Loucy (cell line): ENCODE data around the gene ZNF555.
"Not testable (repeated sequence)": the region's sequence is repeated elsewhere in the genome, so short reads cannot be mapped to it uniquely, and the experiment has no call there.

ENCODE experiments used
- H2AFZ ChIP-seq: fragments of 200-600 bp; sonication (generic); 2 replicates; pipeline ENCODE4 v1.6.0; 2016; ENCODE audit warnings: antibody characterized with exemption, mild to moderate bottlenecking, low read length, moderate library complexity
- H3F3A ChIP-seq: fragments of 200-600 bp; 2 replicates; pipeline ENCODE4 v1.6.0; 2016; ENCODE audit warnings: antibody characterized with exemption, low read depth, mild to moderate bottlenecking
- H3K27me3 ChIP-seq: fragments of 200-600 bp; sonication (generic); 2 replicates; pipeline ENCODE4 v1.6.1; 2014; ENCODE audit warnings: low read length, mild to moderate bottlenecking; ENCODE audit not compliant: insufficient read depth, poor library complexity, severe bottlenecking
- H3K36me3 ChIP-seq: fragments of 200-600 bp; sonication (generic); 2 replicates; pipeline ENCODE4 v1.6.1; 2016; ENCODE audit warnings: low read length; ENCODE audit not compliant: insufficient read depth
- H3K4me1 ChIP-seq: fragments of 200-600 bp; sonication (generic); 2 replicates; pipeline ENCODE4 v1.5.1; 2014; ENCODE audit warnings: low read length, mild to moderate bottlenecking; ENCODE audit not compliant: insufficient read depth, poor library complexity, severe bottlenecking
- H3K4me2 ChIP-seq: fragments of 200-600 bp; sonication (generic); 2 replicates; pipeline ENCODE4 v1.6.0; 2014; ENCODE audit warnings: antibody characterized with exemption, low read length, low read depth, mild to moderate bottlenecking; ENCODE audit not compliant: poor library complexity, severe bottlenecking
- H3K4me3 ChIP-seq: fragments of 200-600 bp; sonication (generic); 2 replicates; pipeline ENCODE4 v1.5.1; 2014; ENCODE audit warnings: low read length, mild to moderate bottlenecking, mixed read lengths; ENCODE audit not compliant: poor library complexity, severe bottlenecking
- H3K79me2 ChIP-seq: fragments of 200-600 bp; sonication (generic); 2 replicates; pipeline ENCODE4 v1.6.1; 2014; ENCODE audit warnings: low read length; ENCODE audit not compliant: insufficient read depth
- H3K9ac ChIP-seq: fragments of 200-600 bp; sonication (generic); 2 replicates; pipeline ENCODE4 v1.6.0; 2014; ENCODE audit warnings: mild to moderate bottlenecking, low read depth, low read length, moderate library complexity; ENCODE audit not compliant: poor library complexity, severe bottlenecking
- H3K9me2 ChIP-seq: fragments of 200-600 bp; sonication (generic); replicated peaks from 2 replicates; pipeline ENCODE4 v1.6.1; 2016; ENCODE audit warnings: low read depth, low read length, mixed read lengths
- H3K9me3 ChIP-seq: fragments of 200-600 bp; sonication (generic); 2 replicates; pipeline ENCODE4 v1.6.1; 2014; ENCODE audit warnings: mild to moderate bottlenecking, antibody characterized with exemption, low read length, low read depth; ENCODE audit not compliant: insufficient read depth
- H4K20me1 ChIP-seq: fragments of 200-600 bp; sonication (generic); 2 replicates; pipeline ENCODE4 v1.6.0; 2014; ENCODE audit warnings: antibody characterized with exemption, low read length, mild to moderate bottlenecking; ENCODE audit not compliant: insufficient read depth, poor library complexity, severe bottlenecking
- EZH2phosphoT487 ChIP-seq: fragments of 200-600 bp; IDR thresholded peaks from 2 replicates; pipeline ENCODE4 v1.6.1; 2018; ENCODE audit warnings: antibody characterized with exemption, mild to moderate bottlenecking, moderate library complexity, borderline replicate concordance
- TF ChIP-seq, protein P1 (sequence below): fragments of 200-600 bp; sonication (generic); conservative IDR thresholded peaks from 2 replicates; pipeline ENCODE4 v1.5.1; 2014; ENCODE audit warnings: mild to moderate bottlenecking, antibody characterized with exemption, low read length

The ZNF555 gene

DNA sequence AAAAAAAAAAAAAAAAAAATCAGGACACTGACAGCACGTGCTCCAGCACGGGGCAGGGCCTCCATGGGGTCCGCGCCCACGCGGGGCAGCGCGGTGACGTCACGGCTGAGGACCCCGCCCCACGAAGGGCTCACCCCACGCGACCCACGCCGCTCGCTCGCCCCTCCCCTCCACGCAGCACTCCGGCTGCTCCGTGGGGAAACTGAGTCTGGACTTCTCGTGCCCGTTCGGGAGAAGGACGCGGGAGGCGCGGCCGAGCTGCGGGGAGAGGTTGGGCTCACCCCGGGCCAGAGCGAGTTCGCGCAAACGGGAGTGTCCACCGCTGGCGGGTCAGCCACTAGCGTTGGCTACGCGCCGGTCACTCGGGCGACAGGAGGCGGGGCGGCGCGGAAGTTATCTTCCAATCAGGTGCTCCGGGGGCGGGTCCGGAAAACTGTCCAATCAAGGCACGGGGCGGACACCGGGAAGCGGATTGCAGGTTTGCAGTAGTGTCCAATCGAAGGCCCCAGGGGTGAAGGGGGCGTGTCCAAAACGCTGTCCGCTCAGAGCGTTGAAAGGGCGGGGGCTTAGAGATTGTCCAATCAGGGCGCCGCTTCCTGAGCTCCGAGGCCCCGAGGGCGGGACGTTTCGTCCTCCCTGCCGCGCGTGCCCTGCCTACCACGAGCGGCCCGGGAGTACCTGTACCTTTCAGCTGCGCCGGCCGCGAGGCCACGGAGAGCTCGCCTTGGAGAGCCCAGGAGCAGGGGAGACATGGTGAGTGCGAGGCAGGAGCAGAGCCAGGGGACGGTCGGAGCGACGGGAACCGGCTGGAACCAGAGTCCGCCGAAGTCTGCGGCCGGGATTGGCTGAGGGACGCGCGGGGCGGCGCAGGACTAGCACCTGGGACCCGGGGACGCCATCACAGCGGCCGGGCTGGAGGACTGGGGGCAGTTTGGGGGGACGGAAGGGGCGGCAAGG, 59.3 kb downstream of the ZNF555 start, which contains the start of gene ZNF57:
Gene ZNF57 (plus strand): TSS at position 633 of the 957 bp plus-strand sequence. CDS start 118 bp downstream, at position 751.
- Histone ChIP-seq H3K9ac (peak within 1 kb of the TSS; percentile 82), H2AFZ (peak within 1 kb of the TSS; percentile 95), H3K9me2 (no peaks in the 10 kb centered on the region), H3K27me3 (no peaks in the 10 kb centered on the region), H3K79me2 (peaks cover 24% of the 10 kb centered on the region; the same call in 1 of the 2 replicates), H3K4me2 (peak within 1 kb of the TSS; percentile 81), H3K9me3 (no peaks in the 10 kb centered on the region), H3F3A (no peaks in the 10 kb centered on the region), H4K20me1 (no peaks in the 10 kb centered on the region), H3K4me1 (peaks cover 15% of the 10 kb centered on the region), H3K4me3 (peak within 1 kb of the TSS; percentile 89), H3K36me3 (no peaks in the 10 kb centered on the region)
- TF ChIP-seq, protein P1, sequence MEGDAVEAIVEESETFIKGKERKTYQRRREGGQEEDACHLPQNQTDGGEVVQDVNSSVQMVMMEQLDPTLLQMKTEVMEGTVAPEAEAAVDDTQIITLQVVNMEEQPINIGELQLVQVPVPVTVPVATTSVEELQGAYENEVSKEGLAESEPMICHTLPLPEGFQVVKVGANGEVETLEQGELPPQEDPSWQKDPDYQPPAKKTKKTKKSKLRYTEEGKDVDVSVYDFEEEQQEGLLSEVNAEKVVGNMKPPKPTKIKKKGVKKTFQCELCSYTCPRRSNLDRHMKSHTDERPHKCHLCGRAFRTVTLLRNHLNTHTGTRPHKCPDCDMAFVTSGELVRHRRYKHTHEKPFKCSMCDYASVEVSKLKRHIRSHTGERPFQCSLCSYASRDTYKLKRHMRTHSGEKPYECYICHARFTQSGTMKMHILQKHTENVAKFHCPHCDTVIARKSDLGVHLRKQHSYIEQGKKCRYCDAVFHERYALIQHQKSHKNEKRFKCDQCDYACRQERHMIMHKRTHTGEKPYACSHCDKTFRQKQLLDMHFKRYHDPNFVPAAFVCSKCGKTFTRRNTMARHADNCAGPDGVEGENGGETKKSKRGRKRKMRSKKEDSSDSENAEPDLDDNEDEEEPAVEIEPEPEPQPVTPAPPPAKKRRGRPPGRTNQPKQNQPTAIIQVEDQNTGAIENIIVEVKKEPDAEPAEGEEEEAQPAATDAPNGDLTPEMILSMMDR = no peak
- TF ChIP-seq EZH2phosphoT487 = no peak

DNA sequence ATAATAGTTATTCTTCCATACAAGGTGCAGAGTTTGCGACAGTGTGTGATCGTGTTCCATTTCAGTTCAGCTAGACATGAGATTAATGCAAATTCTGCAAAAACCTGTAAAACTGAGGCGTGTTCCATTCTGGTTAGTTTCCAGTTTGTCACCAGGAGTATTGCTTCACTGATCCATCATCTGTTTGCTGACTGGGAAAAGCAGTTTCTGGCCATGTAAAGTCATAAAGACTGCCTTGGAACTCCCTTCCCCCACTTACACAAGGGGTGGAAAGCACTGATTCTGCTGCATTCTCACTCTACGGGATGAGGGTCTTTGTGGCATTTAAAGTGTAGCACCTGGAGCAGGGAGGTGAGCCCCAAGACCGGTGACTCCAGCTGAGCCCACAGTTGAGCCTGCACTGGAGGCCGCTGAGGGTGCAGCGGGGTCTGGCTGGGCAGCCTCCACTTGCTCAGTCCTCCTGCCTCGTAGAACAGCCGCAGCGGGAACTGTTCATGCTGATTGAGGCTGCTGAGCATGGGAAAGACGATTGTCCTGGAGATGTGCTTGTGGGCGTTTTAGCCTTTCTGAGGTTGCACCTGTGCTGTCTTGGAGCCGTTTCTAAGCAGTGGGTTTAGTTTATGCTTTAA, 61.4 kb downstream of the ZNF555 start:
- peak overlapping the region; percentile 81 for H3K4me2 ChIP-seq
- peaks cover 35% of the 10 kb centered on the region; the same call in 1 of the 2 replicates for H3K79me2 ChIP-seq
- H3K4me1 ChIP-seq = peaks cover 15% of the 10 kb centered on the region

DNA sequence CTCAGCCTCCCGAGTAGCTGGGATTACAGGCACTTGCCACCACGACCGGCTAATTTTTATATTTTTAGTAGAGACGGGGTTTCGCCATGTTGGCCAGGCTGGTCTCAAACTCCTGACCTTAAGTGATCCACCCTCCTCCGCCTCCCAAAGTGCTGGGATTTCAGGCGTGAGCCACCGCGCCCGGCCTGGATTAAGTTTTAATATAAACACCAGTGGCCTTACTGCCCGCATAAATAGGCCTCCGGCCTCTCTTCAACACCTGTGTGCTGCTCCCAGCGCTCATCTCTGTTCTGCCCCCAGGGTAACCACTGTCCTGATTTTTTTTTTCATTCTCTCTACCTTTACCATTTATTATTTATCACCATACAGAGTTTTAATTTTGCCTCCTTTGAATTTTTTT, 62.1 kb downstream of the ZNF555 start:
- not testable (repeated sequence) for H3F3A ChIP-seq, H3K4me2 ChIP-seq, H4K20me1 ChIP-seq, H3K36me3 ChIP-seq, H3K4me3 ChIP-seq, H3K9ac ChIP-seq, H3K27me3 ChIP-seq, H3K9me3 ChIP-seq, H2AFZ ChIP-seq, H3K9me2 ChIP-seq
- Histone ChIP-seq H3K4me1 (peaks cover 15% of the 10 kb centered on the region), H3K79me2 (peaks cover 35% of the 10 kb centered on the region; the same call in 1 of the 2 replicates)

More for the DNA sequence above, 61.4 kb downstream of the ZNF555 start:
- H3K9me3 ChIP-seq = no peaks in the 10 kb centered on the region
- H3K27me3 ChIP-seq = no peaks in the 10 kb centered on the region
- H3K4me3 ChIP-seq = peak overlapping the region; percentile 89
- no peaks in the 10 kb centered on the region for H3K9me2 ChIP-seq
- no peaks in the 10 kb centered on the region for H3K36me3 ChIP-seq
- no peaks in the 10 kb centered on the region for H3F3A ChIP-seq
- H2AFZ ChIP-seq = no peak overlapping the region
- no peak overlapping the region for H3K9ac ChIP-seq
- TF ChIP-seq, protein P1 = no peak
- TF ChIP-seq EZH2phosphoT487 = no peak
- H4K20me1 ChIP-seq = no peaks in the 10 kb centered on the region
